Activated T-helper 9 cell treated with anti-CD3 and anti-CD28 coated beads, Interleukin-2, amount 50 U/mL, for 16 hours (primary cell): ENCODE data around the gene CPSF6.
"Not testable (repeated sequence)": the region's sequence is repeated elsewhere in the genome, so short reads cannot be mapped to it uniquely, and the experiment has no call there.

Experiments used
- DNase-seq: peaks from one replicate; pipeline ENCODE4 v3.0.0-alpha.2; 2020; ENCODE audit warnings: low read depth

Gene CPSF6

GRCh38 chr12:69258655-69259054 is 19.3 kb downstream of the CPSF6 start:
- no peak for DNase-seq

- no peak for DNase-seq
Measured at GRCh38 chr12:69262264-69262974, 23.1 kb downstream of the CPSF6 start.

- no peak for DNase-seq
Measured at GRCh38 chr12:69265205-69265604, 25.8 kb downstream of the CPSF6 start.

GRCh38 chr12:69265633-69266032 is 26.3 kb downstream of the CPSF6 start:
- not testable (repeated sequence) for DNase-seq

- DNase-seq, result no peak
Measured at GRCh38 chr12:69266036-69266635, 26.8 kb downstream of the CPSF6 start.

GRCh38 chr12:69269736-69270135 is 30.4 kb downstream of the CPSF6 start:
- DNase-seq, result no peak

GRCh38 chr12:69272511-69272910 is 33.1 kb downstream of the CPSF6 start:
- DNase-seq, result no peak

- DNase-seq, result no peak
Measured at GRCh38 chr12:69274861-69275260, 35.5 kb downstream of the CPSF6 start.

- DNase-seq, result no peak
Measured at GRCh38 chr12:69275471-69275891, 36.1 kb downstream of the CPSF6 start.

- no peak for DNase-seq
Measured at GRCh38 chr12:69278814-69279782, 39.7 kb downstream of the CPSF6 start.

GRCh38 chr12:69284131-69284530 is 44.8 kb downstream of the CPSF6 start:
- no peak for DNase-seq

- DNase-seq, result no peak
Measured at GRCh38 chr12:69287556-69287955, 48.2 kb downstream of the CPSF6 start.

- DNase-seq, result peak; percentile 54
Measured at GRCh38 chr12:69290545-69291277, 51.3 kb downstream of the CPSF6 start.

GRCh38 chr12:69291278-69291593 is 51.9 kb downstream of the CPSF6 start:
- no peak for DNase-seq

- no peak for DNase-seq
Measured at GRCh38 chr12:69298133-69298532, 58.8 kb downstream of the CPSF6 start.

GRCh38 chr12:69298947-69299346 is 59.6 kb downstream of the CPSF6 start:
- no peak for DNase-seq

GRCh38 chr12:69304284-69304683 is 64.9 kb downstream of the CPSF6 start:
- no peak for DNase-seq

GRCh38 chr12:69309461-69309860 is 70.1 kb downstream of the CPSF6 start:
- DNase-seq, result no peak

GRCh38 chr12:69313209-69313608 is 73.8 kb downstream of the CPSF6 start:
- DNase-seq, result no peak

- DNase-seq, result not testable (repeated sequence)
Measured at GRCh38 chr12:69316784-69317183, 77.4 kb downstream of the CPSF6 start.

- DNase-seq, result not testable (repeated sequence)
Measured at GRCh38 chr12:69317233-69317632, 77.9 kb downstream of the CPSF6 start.

- DNase-seq, result no peak
Measured at GRCh38 chr12:69318225-69318624, 78.9 kb downstream of the CPSF6 start.
